GM19193 (cell line): ENCODE data around the gene TMED6.

Experiments used
- POLR2A ChIP-seq: IDR thresholded peaks from 4 replicates; pipeline ENCODE4 v1.6.1; 2011; ENCODE audit not compliant: insufficient read depth, insufficient read length; ENCODE audit errors: extremely low read depth

The TMED6 gene

GRCh38 chr16:69351309-69352027 lies at the start of gene TMED6:
TMED6 (minus strand) TSS chr16:69351786; CDS start chr16:69351753, 33 bp downstream.
- TF ChIP-seq POLR2A, result no peak

- no peak for TF ChIP-seq POLR2A
Measured at GRCh38 chr16:69399361-69399760, 47.8 kb upstream of the TMED6 start.

- TF ChIP-seq POLR2A, result no peak
Measured at GRCh38 chr16:69397821-69398521, 46.4 kb upstream of the TMED6 start.

GRCh38 chr16:69396187-69397061 lies 44.8 kb upstream of the TMED6 start:
- TF ChIP-seq POLR2A, result no peak

GRCh38 chr16:69395859-69396186 lies 44.2 kb upstream of the TMED6 start:
- no peak for TF ChIP-seq POLR2A

- TF ChIP-seq POLR2A, result no peak
Measured at GRCh38 chr16:69393898-69394849, 42.6 kb upstream of the TMED6 start.

GRCh38 chr16:69386596-69386995 lies 35.0 kb upstream of the TMED6 start:
- TF ChIP-seq POLR2A, result no peak

GRCh38 chr16:69384974-69385373 lies 33.4 kb upstream of the TMED6 start:
- no peak for TF ChIP-seq POLR2A

- TF ChIP-seq POLR2A, result no peak
Measured at GRCh38 chr16:69382421-69382820, 30.8 kb upstream of the TMED6 start.

GRCh38 chr16:69381231-69381630 lies 29.6 kb upstream of the TMED6 start:
- no peak for TF ChIP-seq POLR2A

GRCh38 chr16:69378760-69379159 lies 27.2 kb upstream of the TMED6 start:
- no peak for TF ChIP-seq POLR2A

- TF ChIP-seq POLR2A, result no peak
Measured at GRCh38 chr16:69378036-69378435, 26.4 kb upstream of the TMED6 start.

GRCh38 chr16:69376393-69377059 lies 24.9 kb upstream of the TMED6 start:
- no peak for TF ChIP-seq POLR2A

- TF ChIP-seq POLR2A, result no peak
Measured at GRCh38 chr16:69373019-69373418, 21.4 kb upstream of the TMED6 start.
